Mucosa of gallbladder (tissue), 1 donor: ENCODE data around the gene ERCC2. TPM values are rescaled to one million over a fixed set of nuclear protein-coding genes. Genes with fewer than 3 reads are reported as not detected.

Experiments
- DNase-seq: peaks from one replicate; pipeline ENCODE4 v3.0.0-alpha.2; 2020; ENCODE audit warnings: low spot score
- total RNA-seq: library from RNA; stranded (reverse); gene quantifications from one replicate; pipeline ENCODE4 v1.2.1, GENCODE V29; 2021
- donor health status: DM: no; HTN: no; CAD: no.

ERCC2 gene
- total RNA-seq, 1 donor from 2014 or later = 23.8 TPM

DNA sequence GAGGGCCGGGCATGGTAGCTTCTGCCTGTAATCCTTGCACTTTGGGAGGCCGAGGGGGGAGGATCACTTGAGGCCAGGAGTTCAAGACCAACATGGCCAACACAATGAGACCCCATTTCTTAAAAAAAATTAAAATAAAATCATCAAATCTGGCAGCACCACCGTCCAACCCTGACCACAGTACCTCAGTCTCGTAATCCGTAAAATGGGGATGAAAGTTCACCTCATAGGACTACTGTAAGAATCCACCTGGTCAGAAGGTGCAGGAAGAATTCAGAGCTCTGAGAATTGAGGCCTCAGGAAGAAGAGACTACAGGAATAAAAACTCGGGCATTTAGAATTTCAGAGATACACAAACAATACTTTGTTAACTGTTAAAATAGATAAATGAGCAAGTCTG, 31.4 kb upstream of the ERCC2 start:
- no peak for DNase-seq

DNA sequence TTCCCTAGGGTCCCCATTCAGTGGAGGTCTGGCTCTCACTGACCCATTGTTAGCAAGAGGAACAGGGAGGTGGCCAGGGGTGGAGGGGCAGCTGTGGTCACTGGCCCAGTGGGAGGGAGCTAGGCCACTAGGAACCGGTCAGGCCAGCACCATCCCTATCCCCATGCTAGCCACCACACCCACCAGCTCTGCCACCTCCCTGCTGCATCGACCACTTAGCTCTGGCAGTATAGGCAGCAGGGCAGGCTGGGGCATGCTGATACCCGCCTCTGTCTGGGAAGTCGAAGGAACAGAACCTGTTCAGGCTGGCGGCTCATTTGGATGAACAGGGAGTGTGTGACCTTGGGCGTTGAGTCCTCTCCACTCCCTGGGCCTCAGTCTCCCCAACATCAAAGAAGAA, 29.8 kb upstream of the ERCC2 start:
- DNase-seq = peak; percentile 48

DNA sequence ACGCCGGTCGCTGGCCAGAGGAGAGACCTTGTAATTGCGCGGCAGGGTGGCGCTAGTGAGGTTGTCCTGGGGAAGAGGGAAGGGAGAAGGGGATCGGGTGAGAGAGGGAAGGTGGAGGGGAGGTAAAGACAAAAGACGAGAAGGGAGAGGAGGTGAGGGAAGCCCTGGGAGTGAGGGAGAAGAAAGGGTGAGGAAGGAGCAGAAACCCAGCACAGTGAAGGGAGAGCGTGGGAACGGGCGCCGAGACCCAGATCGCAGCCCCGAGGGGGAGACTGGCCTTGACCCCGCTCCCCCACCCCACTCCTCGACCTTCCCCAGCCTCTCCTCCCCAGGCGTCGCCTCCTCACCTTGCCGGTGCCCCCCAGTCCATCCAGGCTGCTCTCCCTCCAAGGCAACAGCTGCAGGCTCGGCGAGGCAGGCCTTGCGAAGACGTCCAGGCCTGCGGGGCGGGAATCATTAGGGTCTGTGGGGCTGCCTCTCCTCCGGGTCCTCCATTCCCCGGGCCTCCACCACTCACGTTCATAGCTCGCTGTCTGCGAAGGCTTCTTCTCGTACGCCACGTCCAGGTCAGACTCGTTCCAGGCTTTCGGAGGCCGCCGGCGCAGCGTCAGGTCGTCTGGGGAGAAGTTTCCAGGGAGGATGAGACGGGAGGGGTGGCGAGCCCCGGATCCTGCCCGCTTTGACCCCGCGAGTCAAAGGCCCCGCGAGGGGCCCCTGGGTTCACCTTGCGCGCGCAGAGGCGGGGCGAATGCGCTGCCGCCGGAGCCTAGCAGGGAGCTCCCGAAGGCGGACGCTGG, 25.6 kb upstream of the ERCC2 start:
- DNase-seq = no peak

DNA sequence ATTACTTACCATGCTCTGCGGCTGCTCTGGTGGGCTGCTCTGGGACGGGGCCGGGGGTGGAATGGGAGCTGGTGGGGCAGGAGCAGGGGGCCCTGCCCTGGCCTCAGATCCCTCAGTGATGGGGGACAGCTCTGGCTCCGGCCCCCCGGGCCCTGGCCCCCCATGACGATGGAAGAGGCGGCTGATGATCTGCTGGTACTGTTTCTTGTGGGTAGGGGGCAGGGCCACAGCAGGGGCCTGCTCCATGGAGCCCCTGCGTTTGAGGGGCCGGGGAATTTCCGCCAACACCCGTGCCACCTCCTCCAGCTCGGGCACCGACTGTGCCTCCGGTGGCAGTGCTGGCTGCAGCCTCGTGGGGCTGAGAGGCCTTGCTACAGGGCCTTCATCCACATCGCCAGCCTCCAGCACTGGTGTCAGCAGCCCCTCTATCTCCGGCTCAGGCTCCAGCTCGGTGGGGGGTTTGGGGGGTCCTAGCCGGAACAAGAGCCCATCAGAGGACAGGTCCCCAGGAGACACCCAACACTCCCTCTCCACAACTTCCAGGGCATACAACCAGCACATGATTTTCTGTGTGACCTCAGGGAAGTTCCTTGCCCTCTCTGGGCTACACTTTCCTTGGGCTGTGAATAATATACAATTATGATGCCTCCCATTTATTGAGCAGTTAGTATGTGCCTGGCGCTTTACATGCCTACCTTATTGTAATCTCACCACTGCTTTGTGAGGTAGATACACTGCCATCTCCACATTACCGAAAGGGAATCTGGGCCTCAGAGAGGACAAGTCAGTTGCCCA, 21.7 kb upstream of the ERCC2 start:
- DNase-seq = no peak

DNA sequence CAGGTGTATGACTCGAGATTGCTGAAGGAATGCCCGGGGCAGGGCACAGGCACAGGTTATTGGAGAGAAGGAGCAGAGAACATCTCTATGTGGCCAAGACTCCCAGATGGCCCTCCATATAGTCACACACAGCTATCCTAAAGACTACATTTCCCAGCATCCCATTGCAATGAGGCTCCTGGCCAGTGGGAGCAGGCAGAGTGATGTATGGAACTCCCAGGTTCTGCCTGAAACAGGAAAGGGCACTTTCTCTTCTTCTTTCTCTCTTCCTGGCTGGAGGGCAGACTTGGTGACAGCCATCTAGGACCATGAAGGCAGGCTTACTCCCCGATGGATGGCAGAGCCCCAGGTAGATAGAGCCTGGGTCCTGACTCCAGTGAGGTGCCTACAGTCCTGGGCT, 21.0 kb upstream of the ERCC2 start:
- DNase-seq = no peak

DNA sequence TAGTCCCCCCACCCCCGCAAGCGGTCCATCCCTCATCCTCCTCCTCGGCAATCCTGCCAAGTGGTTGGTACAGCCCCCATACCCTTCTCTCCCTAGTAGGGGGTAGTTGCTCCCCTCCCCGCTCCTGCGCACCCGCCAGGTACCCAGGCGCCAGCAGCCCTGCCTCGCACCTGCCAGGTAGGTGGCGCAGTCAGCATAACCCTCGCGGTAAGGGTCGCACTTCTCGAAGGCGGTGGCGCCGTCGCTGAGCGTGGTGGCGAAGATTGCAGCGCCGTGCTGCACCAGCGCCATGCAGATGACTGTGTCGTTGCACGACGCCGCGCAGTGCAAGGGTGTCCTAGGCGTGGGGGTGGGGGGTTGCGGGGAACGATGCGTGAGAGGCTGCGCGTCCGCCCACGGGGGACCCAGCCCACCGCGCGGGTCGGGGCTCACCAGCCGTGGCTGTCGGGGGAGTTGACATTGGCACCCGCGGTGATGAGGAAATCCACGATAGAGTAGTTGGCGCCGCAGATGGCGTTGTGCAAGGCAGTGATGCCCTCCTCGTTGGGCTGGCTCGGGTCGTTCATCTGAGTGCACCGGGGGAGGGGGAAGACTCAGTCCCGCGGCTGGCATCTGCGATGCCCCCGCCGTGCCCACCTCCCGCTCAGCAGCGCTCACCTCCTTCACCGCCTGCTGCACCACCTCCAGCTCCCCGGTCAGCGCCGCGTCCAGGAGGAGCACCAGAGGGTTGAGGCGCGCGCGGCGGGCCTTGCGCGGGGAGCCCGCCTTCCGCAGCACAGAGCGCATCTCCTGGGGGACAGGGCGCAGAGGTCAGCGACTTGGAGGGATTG, 15.2 kb upstream of the ERCC2 start:
- DNase-seq = no peak

DNA sequence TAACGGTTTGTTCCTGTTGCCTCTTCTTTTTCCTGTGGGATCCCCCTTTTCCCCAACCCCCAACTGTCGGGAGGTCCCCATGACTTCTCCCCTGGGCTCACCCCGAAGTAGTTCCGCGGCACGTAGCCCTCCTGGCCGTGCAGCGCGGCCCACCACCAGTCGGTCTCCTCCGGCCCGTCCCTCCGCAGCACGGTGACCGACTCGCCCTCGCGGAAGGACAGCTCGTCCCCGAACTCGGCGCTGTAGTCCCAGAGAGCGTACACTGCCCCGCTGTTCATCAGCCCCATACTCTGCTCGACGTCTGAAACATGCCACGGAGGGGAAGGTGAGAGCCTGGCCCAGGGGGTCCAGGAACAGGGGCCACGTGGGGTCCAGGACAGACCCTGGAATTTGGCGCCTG, 12.1 kb upstream of the ERCC2 start:
- DNase-seq = no peak

DNA sequence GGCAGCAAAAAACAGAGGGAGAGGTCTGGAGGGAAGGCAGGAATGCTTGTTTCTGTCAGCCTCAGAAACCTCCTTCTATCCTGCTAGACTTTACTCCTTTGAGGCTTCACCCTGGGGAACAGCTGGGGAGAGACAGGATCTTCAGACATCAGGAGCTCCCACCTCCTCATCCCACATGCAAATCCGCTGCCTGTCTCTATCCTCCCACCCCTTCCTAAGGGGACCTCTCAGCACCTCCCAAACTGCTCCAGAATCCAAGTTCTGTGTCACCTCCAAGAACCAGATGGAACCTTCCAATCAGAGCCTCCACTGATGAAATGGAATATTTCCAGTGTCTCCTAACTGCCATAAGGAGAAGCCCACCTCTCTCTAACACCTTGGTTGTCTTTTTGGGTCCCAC, 9.7 kb upstream of the ERCC2 start:
- DNase-seq = no peak

DNA sequence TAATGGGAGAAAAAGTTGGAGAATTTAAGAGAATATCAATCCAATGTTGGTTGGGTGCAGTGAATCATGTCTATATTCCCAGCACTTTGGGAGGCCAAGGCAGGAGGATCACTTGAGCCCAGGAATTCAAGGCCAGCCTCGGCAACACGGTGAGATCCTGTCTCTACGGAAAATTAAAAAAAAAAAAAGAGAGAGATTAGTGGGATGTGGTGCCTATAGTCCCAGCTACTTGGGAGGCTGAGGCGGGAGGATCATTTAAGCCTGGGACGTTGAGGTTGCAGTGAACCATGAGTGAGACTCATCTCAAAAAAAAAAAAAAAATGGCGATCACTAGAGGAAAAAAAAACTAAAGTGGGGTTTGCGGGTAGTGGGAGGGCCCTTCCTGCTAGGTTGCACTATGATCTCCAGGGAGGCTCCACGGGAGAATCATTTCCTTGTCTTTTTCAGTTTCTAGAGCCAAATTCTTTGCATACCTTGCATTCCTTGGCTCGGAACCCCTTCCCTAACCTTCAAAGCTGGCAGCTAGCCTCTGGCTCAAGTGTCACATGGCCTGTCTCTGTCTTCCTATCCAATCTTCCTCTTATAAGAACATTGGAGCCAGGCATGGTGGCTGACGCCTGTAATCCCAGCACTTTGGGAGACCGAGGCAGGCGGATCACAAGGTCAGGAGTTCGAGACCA, 5.8 kb upstream of the ERCC2 start:
- peak; percentile 68 for DNase-seq

DNA sequence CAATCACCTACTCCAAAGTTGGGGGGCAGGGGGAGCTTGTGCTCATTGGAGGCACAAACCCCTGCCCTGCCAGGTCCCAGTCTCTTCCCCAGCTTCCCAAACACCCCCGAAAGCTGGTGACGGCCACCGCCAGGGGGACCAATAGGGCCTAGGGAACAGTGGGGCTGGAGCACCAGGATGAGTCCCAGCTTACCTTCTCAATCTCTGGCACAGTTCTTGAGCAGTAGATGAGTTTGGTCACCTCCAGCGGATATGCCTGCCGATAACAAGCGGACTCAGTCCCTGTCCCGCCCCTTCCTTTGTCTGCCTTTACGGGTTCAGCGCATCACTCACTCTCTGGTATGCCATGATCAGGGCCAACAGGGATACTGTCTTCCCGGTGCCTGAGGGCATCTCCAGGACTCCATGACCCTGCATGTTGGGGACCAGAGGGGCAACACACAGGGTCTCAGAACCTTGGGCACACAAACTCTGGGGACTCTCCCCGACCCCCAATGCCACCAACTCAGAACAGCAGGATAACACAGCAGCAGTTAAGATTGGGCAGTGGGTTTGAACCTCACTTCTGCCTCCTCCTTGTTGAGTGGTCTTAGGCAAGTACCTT, 1.5 kb downstream of the ERCC2 start:
- no peak for DNase-seq

DNA sequence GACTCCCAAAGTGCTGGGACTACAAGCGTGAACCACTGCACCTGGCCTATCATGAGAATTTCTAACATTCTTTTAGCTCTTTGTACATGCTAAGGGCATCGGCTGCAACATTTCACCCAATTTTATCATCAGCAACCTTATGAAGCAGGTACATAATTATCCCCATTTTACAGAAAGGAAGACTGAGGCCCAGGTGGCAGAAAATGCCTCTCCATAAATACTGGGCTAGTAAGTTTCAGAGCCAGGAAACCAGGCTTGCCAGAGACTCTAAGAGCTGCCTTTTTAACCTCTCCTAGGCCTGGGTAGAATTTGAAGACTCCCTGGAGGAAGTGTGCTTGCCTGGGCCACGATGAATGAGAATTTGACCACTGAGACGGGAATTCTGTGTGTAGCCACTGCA, 2.2 kb downstream of the ERCC2 start:
- no peak for DNase-seq

DNA sequence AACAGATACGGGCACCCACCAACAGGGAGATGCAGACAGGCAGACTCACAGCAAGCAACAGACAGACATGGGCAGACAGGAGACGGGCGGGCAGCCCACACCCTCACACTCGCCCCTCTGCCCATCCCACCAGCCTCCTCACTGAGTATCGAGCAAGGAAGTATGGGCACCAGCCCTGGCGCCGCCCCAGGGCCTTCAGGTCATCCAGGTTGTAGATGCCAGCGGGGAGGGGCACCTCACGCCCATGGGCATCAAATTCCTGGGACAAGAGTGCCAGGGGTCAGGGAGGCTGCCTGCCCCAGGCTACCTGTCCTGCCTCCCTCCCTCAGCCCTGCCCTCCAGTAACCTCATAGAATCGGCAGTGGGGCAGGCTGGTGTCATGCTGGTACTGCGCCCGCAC, 5.7 kb downstream of the ERCC2 start:
- DNase-seq = no peak

DNA sequence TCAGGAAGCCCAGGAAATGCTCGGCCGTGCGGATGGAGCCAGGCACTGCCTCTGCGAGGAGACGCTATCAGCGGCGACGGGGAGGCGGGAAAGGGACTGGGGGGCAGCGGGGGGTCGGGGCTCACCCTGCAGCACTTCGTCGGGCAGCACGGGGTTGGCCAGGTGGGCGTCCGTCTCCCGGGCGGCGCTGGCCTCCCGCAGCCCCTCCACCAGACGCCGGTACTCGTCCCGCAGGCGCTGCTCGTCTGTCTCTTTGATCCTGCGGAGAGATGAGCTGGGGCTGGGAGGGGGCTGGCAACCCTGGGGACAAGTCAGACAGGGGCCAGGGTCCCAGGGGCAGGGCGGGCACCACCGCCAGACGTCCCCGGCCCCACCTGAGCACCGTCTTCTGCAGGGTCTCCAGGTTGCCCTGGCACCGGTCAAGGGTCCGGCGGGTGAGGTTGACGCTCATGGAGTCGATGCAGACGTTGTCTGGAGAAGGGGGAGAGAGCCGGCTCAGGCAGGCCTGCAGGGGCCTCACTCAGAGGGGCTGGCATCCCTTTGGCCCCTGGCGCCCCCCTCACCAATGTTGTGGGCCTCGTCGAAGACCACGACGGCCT, 6.4 kb downstream of the ERCC2 start:
- DNase-seq = no peak

DNA sequence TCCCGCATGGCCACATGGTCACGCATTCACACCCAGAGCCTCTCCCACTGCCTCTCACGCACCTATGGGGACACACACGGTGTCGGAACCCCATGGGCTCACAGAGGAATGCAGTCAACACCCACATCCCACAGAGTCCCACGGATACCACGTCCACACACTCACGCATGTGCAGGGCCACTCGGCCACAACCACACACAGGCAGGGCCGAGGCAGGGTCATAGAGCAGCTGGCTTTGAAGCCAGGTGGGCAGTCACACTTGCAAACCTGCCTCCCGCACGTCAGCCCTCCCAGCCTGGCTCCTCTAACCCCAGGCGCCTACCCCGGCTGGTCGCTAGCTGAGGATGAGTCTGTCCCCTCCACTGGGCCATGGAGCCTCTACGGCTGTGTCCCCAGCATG, 8.1 kb downstream of the ERCC2 start:
- no peak for DNase-seq

DNA sequence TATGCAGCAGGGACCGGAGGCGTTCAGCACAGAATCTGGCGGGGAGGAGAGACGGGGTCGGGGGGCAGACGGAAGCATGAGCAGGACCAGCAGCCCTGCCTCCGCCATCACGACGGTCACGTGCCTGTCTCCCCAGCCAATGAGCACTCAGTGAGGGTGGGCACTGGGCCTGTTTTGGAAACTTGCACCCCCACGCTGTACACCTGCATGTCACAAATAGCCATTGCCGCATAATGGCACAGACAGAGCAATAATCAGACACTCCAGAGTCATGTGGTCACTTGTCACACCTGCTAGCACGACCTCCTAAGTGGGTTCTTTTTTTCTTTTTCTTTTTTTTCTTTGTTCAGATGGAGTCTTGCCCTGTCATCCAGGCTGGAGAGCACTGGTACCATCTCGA, 8.8 kb downstream of the ERCC2 start:
- DNase-seq = no peak

DNA sequence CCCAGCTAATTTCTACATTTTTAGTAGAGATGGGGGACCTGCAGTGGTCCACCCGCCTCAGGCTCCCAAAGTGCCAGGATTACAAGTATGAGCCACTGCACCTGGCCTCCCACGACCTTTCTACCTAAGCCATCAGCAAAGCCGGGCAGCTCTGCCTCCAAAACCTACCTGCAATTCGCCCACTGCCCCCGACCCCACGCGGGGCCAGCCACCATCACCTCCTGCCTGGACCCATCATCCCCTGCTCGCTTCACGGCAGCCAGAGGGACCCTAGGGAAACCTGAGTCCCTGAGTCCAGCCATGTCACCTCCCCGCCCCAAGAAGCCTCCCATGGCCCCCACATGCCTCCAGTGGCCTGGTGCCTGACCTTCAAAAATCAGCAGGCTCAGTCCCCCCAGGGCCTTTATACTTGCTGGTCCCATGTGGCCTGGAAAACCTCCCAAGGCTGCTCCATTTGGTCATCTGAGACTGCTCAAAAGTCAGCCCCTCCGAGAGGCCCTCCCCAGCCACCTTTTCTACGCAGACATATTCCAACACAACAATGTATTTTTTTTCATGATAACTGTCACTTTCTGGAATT, 12.1 kb downstream of the ERCC2 start:
- no peak for DNase-seq

DNA sequence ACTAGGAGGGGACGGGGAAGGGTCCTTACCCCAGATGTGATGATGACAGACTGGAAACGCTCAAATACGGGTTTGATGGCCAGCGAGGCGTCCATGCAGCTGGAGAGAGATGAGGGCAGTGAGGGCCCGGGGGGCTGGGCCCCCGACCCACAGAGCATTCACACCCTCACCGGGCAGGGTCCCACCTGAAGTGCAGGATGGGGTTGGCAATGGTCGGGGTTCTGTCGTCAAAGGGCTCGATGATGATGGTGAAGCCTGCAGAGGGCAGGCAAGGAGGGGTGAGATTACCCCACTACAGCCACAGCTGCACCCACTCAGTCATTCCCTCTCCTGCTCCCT, 13.0 kb downstream of the ERCC2 start:
- no peak for DNase-seq

DNA sequence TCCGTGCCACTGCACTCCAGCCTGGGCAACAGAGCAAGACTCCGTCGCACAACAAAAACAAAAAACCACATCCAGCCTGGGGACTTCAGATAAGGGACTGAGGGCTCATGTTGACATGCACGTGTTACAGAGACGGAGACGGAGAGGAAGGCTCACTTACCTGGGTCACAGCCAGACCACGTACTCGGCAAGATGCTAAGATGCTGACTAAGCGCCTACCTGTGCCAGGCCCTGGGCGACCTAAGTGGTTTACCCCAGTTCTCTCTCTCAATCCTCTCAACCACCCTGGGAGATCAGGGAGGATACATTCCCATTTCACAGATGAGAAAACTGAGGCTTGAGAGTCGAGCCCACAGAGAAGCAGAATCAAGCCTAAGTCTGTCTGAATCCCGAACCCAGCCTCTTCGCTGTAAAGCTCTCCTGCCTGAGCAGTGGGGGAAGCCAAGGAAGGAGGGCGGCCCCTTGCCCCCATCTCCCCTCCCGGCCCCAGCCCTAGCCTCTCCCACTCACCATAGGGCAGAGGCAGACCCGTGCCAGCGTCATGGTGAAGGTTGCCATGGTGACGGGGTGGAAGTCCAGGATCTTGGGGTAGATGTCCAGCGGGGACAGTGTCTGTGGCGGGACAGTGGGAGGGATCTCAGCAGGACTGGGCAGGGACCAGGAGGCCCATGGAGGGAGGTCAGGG, 13.5 kb downstream of the ERCC2 start:
- DNase-seq = no peak

DNA sequence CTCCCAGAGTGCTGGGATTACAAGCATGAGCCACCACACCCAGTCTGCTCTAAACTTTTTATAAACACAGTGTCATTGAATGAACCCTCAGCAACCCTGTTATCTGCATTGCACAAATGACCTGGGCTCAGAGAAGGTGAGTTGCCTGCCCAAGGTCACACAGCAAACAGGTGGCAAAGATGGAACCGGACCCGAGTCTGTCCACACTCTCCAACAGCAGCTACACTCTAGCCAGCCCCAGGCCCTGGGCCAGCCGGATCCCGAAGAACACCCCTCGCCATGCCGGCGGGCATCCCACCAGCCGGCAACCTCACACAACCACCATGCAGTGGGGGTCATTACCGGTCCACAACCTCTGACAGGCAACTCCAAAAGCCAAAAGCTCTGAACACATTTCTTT, 14.5 kb downstream of the ERCC2 start:
- DNase-seq = no peak

DNA sequence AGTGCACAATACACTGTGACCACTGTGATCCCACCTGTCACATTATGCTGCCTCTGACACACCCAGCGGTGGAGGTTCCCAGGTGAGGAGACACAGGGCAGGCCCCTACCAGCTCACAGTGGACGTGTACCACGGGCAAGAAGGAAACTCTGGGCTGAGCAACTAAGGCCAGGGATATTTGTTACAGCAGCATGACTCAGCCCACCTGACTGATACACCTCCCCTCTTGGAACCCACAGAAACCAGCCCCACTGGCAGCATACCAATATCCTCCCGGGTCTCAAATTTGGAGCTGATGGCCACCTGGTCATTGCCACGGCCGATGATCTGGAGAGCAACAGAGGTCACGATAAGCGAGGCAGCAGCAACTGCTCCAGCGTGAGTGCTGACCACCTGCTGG, 15.0 kb downstream of the ERCC2 start:
- DNase-seq = no peak
